GM19372 (cell line): ENCODE data around the gene MEMO1.
"Not testable (repeated sequence)": the region's sequence is repeated elsewhere in the genome, so short reads cannot be mapped to it uniquely, and the experiment has no call there.

Source experiments
- ATAC-seq: cut with Tn5 transposase; IDR thresholded peaks from one replicate; pipeline ENCODE4 v1.9.1; 2021; ENCODE audit warnings: mild to moderate bottlenecking, low read depth, moderate library complexity; ENCODE audit not compliant: unreplicated experiment

The MEMO1 gene

GRCh38 chr2:32010670-32011484 lies at the start of gene MEMO1:
TSS of gene MEMO1 (minus strand) at chr2:32011008. CDS start at chr2:32010247, 761 bp downstream.
- ATAC-seq: peak; percentile 55

- no peak for ATAC-seq
Observed at GRCh38 chr2:32060266-32060665, 49.5 kb upstream of the MEMO1 start.

GRCh38 chr2:32058130-32058529 lies 47.3 kb upstream of the MEMO1 start:
- ATAC-seq: no peak

- ATAC-seq: not testable (repeated sequence)
Observed at GRCh38 chr2:32054583-32054982, 43.8 kb upstream of the MEMO1 start.

GRCh38 chr2:32051836-32052439 lies 41.1 kb upstream of the MEMO1 start:
- no peak for ATAC-seq

GRCh38 chr2:32043561-32043960 lies 32.8 kb upstream of the MEMO1 start:
- no peak for ATAC-seq

- peak; percentile 92 for ATAC-seq
Observed at GRCh38 chr2:32039447-32040219, 28.8 kb upstream of the MEMO1 start, which contains the start of gene DPY30. TSS of gene DPY30 (minus strand) at chr2:32039805. CDS start at chr2:32039456, 349 bp downstream.

- ATAC-seq: not testable (repeated sequence)
Observed at GRCh38 chr2:32034198-32034887, 23.5 kb upstream of the MEMO1 start.

- not testable (repeated sequence) for ATAC-seq
Observed at GRCh38 chr2:32018789-32019482, 8.1 kb upstream of the MEMO1 start.

- no peak for ATAC-seq
Observed at GRCh38 chr2:32012872-32013271, 2.1 kb upstream of the MEMO1 start.

GRCh38 chr2:32011485-32011960 lies 715 bp upstream of the MEMO1 start:
- ATAC-seq: no peak

- ATAC-seq: peak; percentile 43
Observed at GRCh38 chr2:32010280-32010669, 533 bp downstream of the MEMO1 start.

- peak; percentile 23 for ATAC-seq
Observed at GRCh38 chr2:32009516-32010256, 1.1 kb downstream of the MEMO1 start.

- ATAC-seq: no peak
Observed at GRCh38 chr2:32008805-32009515, 1.8 kb downstream of the MEMO1 start.

GRCh38 chr2:32007121-32007391 lies 3.8 kb downstream of the MEMO1 start:
- ATAC-seq: no peak

GRCh38 chr2:32005371-32005976 lies 5.3 kb downstream of the MEMO1 start:
- ATAC-seq: no peak

- no peak for ATAC-seq
Observed at GRCh38 chr2:32003791-32004190, 7.0 kb downstream of the MEMO1 start.

GRCh38 chr2:32002406-32002805 lies 8.4 kb downstream of the MEMO1 start:
- no peak for ATAC-seq
